Urothelium cell line (cell line): ENCODE data around the gene GTPBP3.
"Not testable (repeated sequence)": the region's sequence is repeated elsewhere in the genome, so short reads cannot be mapped to it uniquely, and the experiment has no call there.

Experiments
- DNase-seq: peaks from one replicate; pipeline ENCODE4 v3.0.0; 2011; ENCODE audit warnings: low spot score, mixed read lengths
- FAIRE-seq: peaks from 2 replicates; lab custom pipeline; 2011; peaks lifted over from hg19 to GRCh38; lab: Jason Lieb, UNC

The GTPBP3 gene

GRCh38 chr19:17341386-17341785 lies 4.0 kb downstream of the GTPBP3 start:
- no peak for FAIRE-seq

GRCh38 chr19:17341845-17342244 lies 4.5 kb downstream of the GTPBP3 start:
- no peak for FAIRE-seq
- no peak for DNase-seq

More at GRCh38 chr19:17341386-17341785, 4.0 kb downstream of the GTPBP3 start:
- DNase-seq: no peak

GRCh38 chr19:17346109-17346671 lies 8.8 kb downstream of the GTPBP3 start:
- DNase-seq (peak; percentile 74), FAIRE-seq (no peak)

- no peak for DNase-seq
- FAIRE-seq: no peak
Measured at GRCh38 chr19:17347361-17347760, 10.0 kb downstream of the GTPBP3 start.

GRCh38 chr19:17347877-17348276 lies 10.5 kb downstream of the GTPBP3 start:
- no peak for FAIRE-seq
- DNase-seq: no peak

GRCh38 chr19:17348700-17349099 lies 11.3 kb downstream of the GTPBP3 start:
- DNase-seq: peak; percentile 69
- FAIRE-seq: no peak

GRCh38 chr19:17351815-17352435 lies 14.6 kb downstream of the GTPBP3 start:
- FAIRE-seq: no peak
- no peak for DNase-seq

- no peak for DNase-seq
- FAIRE-seq: no peak
Measured at GRCh38 chr19:17352608-17353280, 15.4 kb downstream of the GTPBP3 start.

GRCh38 chr19:17353386-17353785 lies 16.0 kb downstream of the GTPBP3 start:
- DNase-seq (no peak), FAIRE-seq (no peak)

- DNase-seq (no peak), FAIRE-seq (no peak)
Measured at GRCh38 chr19:17357078-17357666, 19.8 kb downstream of the GTPBP3 start.

GRCh38 chr19:17357724-17358123 lies 20.4 kb downstream of the GTPBP3 start:
- no peak for FAIRE-seq

GRCh38 chr19:17358395-17358794 lies 21.0 kb downstream of the GTPBP3 start:
- no peak for DNase-seq
- FAIRE-seq: no peak

More at GRCh38 chr19:17357724-17358123, 20.4 kb downstream of the GTPBP3 start:
- no peak for DNase-seq

GRCh38 chr19:17359905-17360800 lies 22.8 kb downstream of the GTPBP3 start:
- DNase-seq (no peak), FAIRE-seq (no peak)

GRCh38 chr19:17363852-17364605 lies 26.7 kb downstream of the GTPBP3 start:
- DNase-seq, FAIRE-seq: not testable (repeated sequence)

- FAIRE-seq (no peak), DNase-seq (no peak)
Measured at GRCh38 chr19:17365361-17365760, 28.0 kb downstream of the GTPBP3 start.

GRCh38 chr19:17370026-17370587 lies 32.8 kb downstream of the GTPBP3 start:
- no peak for DNase-seq
- FAIRE-seq: no peak

- no peak for DNase-seq
- no peak for FAIRE-seq
Measured at GRCh38 chr19:17376935-17377600, 39.7 kb downstream of the GTPBP3 start, which contains the start of gene PLVAP. Gene PLVAP (minus strand): TSS chr19:17377342. CDS start chr19:17377288, 54 bp downstream.

GRCh38 chr19:17378271-17378670 lies 40.9 kb downstream of the GTPBP3 start:
- FAIRE-seq: no peak
- no peak for DNase-seq

- DNase-seq: no peak
Measured at GRCh38 chr19:17379221-17379631, 41.9 kb downstream of the GTPBP3 start.

More at GRCh38 chr19:17379221-17379631, 41.9 kb downstream of the GTPBP3 start:
- FAIRE-seq: no peak
